B cell (primary cell): Measurements from ENCODE around the gene RSBN1L. TPM values are rescaled to one million over a fixed set of nuclear protein-coding genes. Genes with fewer than 3 reads are reported as not detected.

ENCODE experiments used
- ATAC-seq: fragments of 200-7000 bp; cut with Tn5 transposase; one replicate; pipeline ENCODE4 v1.10.0; 2021; ENCODE audit warnings: low read depth, mild to moderate bottlenecking, moderate number of reproducible peaks, moderate library complexity
- CTCF ChIA-PET: fragments of 350-600 bp; sonication (Branson Sonifier 250); formaldehyde crosslinking; loops from one replicate; lab custom pipeline; 2021; ENCODE audit warnings: antibody characterized with exemption, inconsistent platforms; lab: Charles Lee
- POLR2A ChIA-PET: fragments of 350-600 bp; sonication (Branson Sonifier 250); formaldehyde crosslinking; loops from one replicate; lab custom pipeline; 2021; ENCODE audit warnings: antibody characterized with exemption; lab: Charles Lee
- DNase-seq: peaks from one replicate; pipeline ENCODE4 v3.0.0; 2013
- H2AFZ ChIP-seq: 2 replicates; pipeline ENCODE4 v1.6.1; 2012; ENCODE audit warnings: mild to moderate bottlenecking, low read depth, low read length; ENCODE audit not compliant: insufficient read depth, poor library complexity, severe bottlenecking
- H3K27ac ChIP-seq, 2 donors: 1 replicate in 1 of 2; 2 replicates in 1 of 2; pipeline ENCODE4 v1.5.1; 2012 to 2013; ENCODE audit warnings: low read length in 2 of 2, mild to moderate bottlenecking in 2 of 2, moderate library complexity in 1 of 2
- H3K27me3 ChIP-seq, 4 experiments: fragments of 200-600 bp in 1 of 4; sonication (generic) in 1 of 4; replicated peaks in 1 of 4; 1 replicate in 2 of 4; 2 replicates in 2 of 4; pipeline versions ENCODE4 v1.6.1 to v1.7.0; 2013 to 2016; ENCODE audit warnings: low read length in 3 of 4, mild to moderate bottlenecking in 2 of 4, mixed read lengths in 1 of 4, moderate library complexity in 1 of 4; ENCODE audit not compliant: insufficient read depth in 4 of 4, control insufficient read depth in 3 of 4; ENCODE audit errors: control extremely low read depth in 1 of 4
- H3K36me3 ChIP-seq, 2 experiments: replicated peaks in 1 of 2; 1 replicate in 1 of 2; 2 replicates in 1 of 2; pipeline versions ENCODE4 v1.6.1 to v1.7.1; 2013; ENCODE audit warnings: low read length in 1 of 2; ENCODE audit not compliant: insufficient read depth in 2 of 2, control insufficient read depth in 1 of 2; ENCODE audit errors: control extremely low read depth in 1 of 2, extremely low read depth in 1 of 2
- H3K4me1 ChIP-seq, 2 donors: fragments of 200-600 bp in 1 of 2; sonication (generic) in 1 of 2; 1 replicate in 1 of 2; 2 replicates in 1 of 2; pipeline versions ENCODE4 v1.5.1 to v1.6.1; 2013 to 2017; ENCODE audit warnings: low read length in 2 of 2; ENCODE audit not compliant: control insufficient read depth in 2 of 2, insufficient read depth in 2 of 2
- H3K4me2 ChIP-seq: replicated peaks from 2 replicates; pipeline ENCODE3; 2012; ENCODE audit warnings: mild to moderate bottlenecking, low read depth, low read length; ENCODE audit not compliant: poor library complexity, severe bottlenecking
- H3K4me3 ChIP-seq, 5 experiments: fragments of 200-600 bp in 1 of 5; sonication (generic) in 1 of 5; 1 replicate in 3 of 5; 2 replicates in 2 of 5; pipeline versions ENCODE4 v1.5.1 to v1.7.0; 2011 to 2016; ENCODE audit warnings: low read length in 4 of 5, mild to moderate bottlenecking in 4 of 5, low read depth in 2 of 5, control low read depth in 1 of 5, moderate library complexity in 1 of 5; ENCODE audit not compliant: insufficient read depth in 1 of 5; ENCODE audit errors: control extremely low read depth in 1 of 5, extremely low read depth in 1 of 5
- H3K79me2 ChIP-seq: fragments of 200-600 bp; sonication (generic); one replicate; pipeline ENCODE4 v1.6.0; 2016; ENCODE audit warnings: low read length; ENCODE audit not compliant: control insufficient read depth, insufficient read depth
- H3K9ac ChIP-seq: fragments of 200-600 bp; sonication (generic); 2 replicates; pipeline ENCODE4 v1.6.1; 2017; ENCODE audit warnings: mild to moderate bottlenecking, low read length, moderate library complexity
- H3K9me3 ChIP-seq, 3 donors: one replicate each; pipeline versions ENCODE4 v1.6.1 to v1.7.1; 2013; ENCODE audit warnings: low read length in 2 of 3; ENCODE audit not compliant: control insufficient read depth in 2 of 3, insufficient read depth in 1 of 3; ENCODE audit errors: control extremely low read depth in 1 of 3
- H4K20me1 ChIP-seq: 2 replicates; pipeline ENCODE4 v1.6.0; 2012; ENCODE audit warnings: mild to moderate bottlenecking, low read length; ENCODE audit not compliant: insufficient read depth, control insufficient read depth, poor library complexity, severe bottlenecking
- H3K27ac Mint-ChIP-seq: one replicate; pipeline ENCODE4 v1.8.0; 2021; ENCODE audit warnings: mixed read lengths
- H3K27me3 Mint-ChIP-seq: one replicate; pipeline ENCODE4 v1.8.0; 2021; ENCODE audit warnings: mixed read lengths
- H3K4me1 Mint-ChIP-seq: one replicate; pipeline ENCODE4 v1.8.0; 2021; ENCODE audit warnings: mixed read lengths
- H3K4me3 Mint-ChIP-seq: one replicate; pipeline ENCODE4 v1.8.0; 2021; ENCODE audit warnings: mixed read lengths
- H3K9me3 Mint-ChIP-seq: one replicate; pipeline ENCODE4 v1.8.0; 2022; ENCODE audit warnings: mixed read lengths; ENCODE audit not compliant: insufficient read depth
- CTCF ChIP-seq: fragments of 200-600 bp; IDR thresholded peaks from one replicate; pipeline ENCODE4 v1.8.0; 2022; ENCODE audit warnings: antibody characterized with exemption, mild to moderate bottlenecking
- EZH2 ChIP-seq: IDR thresholded peaks from 2 replicates; pipeline ENCODE4 v1.6.1; 2012; ENCODE audit warnings: borderline replicate concordance, low read depth, mild to moderate bottlenecking, moderate library complexity, low read length; ENCODE audit not compliant: insufficient read depth, poor library complexity, severe bottlenecking
- intact Hi-C: fragments of 100-400 bp; cut with micrococcal nuclease; formaldehyde crosslinking; loops from one replicate; pipeline ENCODE4 v1.10.0; 2022
- polyA plus RNA-seq: library from polyadenylated mRNA; depleted of rRNA; stranded (reverse); fragments of >200 nt; gene quantifications from 2 replicates; pipeline ENCODE4 v1.2.3, GENCODE V29; 2012
- total RNA-seq, 2 donors: library from RNA; stranded (reverse); fragments of 120-200 nt in 1 of 2; gene quantifications; 1 replicate in 1 of 2; 2 replicates in 1 of 2; pipeline versions ENCODE4 v1.2.3 to v1.2.4, GENCODE V29; 2013 to 2022

The RSBN1L gene
- total and polyA plus RNA-seq, 2 donors (not counting 1 experiment from before 2014, with no cell fraction given), result 17.0 to 47.0 TPM

DNA sequence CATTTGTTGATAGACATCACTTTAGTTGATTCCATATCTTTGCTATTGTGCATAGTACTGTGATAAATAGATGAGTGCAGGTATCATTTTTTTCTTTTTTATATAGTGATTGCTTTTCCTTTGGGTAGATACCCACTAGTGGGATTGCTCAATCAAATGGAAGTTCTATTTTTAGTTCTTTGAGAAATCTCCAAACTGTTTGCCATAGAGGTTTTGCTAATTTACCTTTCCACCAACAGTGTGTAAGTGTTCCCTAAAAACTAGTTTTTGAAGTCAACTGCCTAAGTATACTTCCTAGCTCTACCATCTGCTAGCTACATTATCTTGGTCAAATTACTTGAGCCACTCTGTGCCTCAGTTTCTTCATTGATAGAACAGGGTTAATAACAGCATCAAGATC, 31.5 kb upstream of the RSBN1L start:
- no peak overlapping the region for H3K27ac Mint-ChIP-seq
- no peak overlapping the region for H3K4me3 Mint-ChIP-seq
- H3K27me3 Mint-ChIP-seq, result no peaks in the 10 kb centered on the region
- Histone ChIP-seq H3K4me2 (no peak overlapping the region), H3K9me3 (no peaks in the 10 kb centered on the region), H3K27ac (no peak overlapping the region), H3K36me3 (no peaks in the 10 kb centered on the region), H2AFZ (no peak overlapping the region), H3K79me2 (no peaks in the 10 kb centered on the region), H3K4me3 (no peak overlapping the region), H3K27me3 (no peaks in the 10 kb centered on the region), H4K20me1 (no peaks in the 10 kb centered on the region), H3K9ac (no peak overlapping the region), H3K4me1 (no peaks in the 10 kb centered on the region)
- DNase-seq (no peak), ATAC-seq (no peak)
- no peaks in the 10 kb centered on the region for H3K4me1 Mint-ChIP-seq
- CTCF ChIA-PET, result interaction anchor here (1.0 to 1.4 kb wide), 4 partner anchors 11 to 95 kb away, joined by 3 to 6 read pairs (median 4); no protein-coding TSS in a partner anchor
- POLR2A ChIA-PET, result no interaction called here
- intact Hi-C loops, result no loop called here
- H3K9me3 Mint-ChIP-seq, result no peaks in the 10 kb centered on the region
- TF ChIP-seq EZH2 (no peak), CTCF (no peak)

- Histone ChIP-seq H4K20me1 (no peaks in the 10 kb centered on the region), H3K4me3 (no peak overlapping the region), H3K9ac (no peak overlapping the region), H3K9me3 (no peaks in the 10 kb centered on the region), H3K4me1 (no peaks in the 10 kb centered on the region), H2AFZ (no peak overlapping the region), H3K27ac (no peak overlapping the region), H3K4me2 (no peak overlapping the region), H3K79me2 (no peaks in the 10 kb centered on the region), H3K27me3 (no peaks in the 10 kb centered on the region), H3K36me3 (no peaks in the 10 kb centered on the region)
- H3K9me3 Mint-ChIP-seq, result no peaks in the 10 kb centered on the region
- H3K27ac Mint-ChIP-seq, result no peak overlapping the region
- no peak for TF ChIP-seq EZH2
- no peak for TF ChIP-seq CTCF
- no peak for DNase-seq
- no peaks in the 10 kb centered on the region for H3K4me1 Mint-ChIP-seq
- no peaks in the 10 kb centered on the region for H3K27me3 Mint-ChIP-seq
- no peak overlapping the region for H3K4me3 Mint-ChIP-seq
- no peak for ATAC-seq
- CTCF ChIA-PET, result interaction anchor here (1.0 to 1.4 kb wide), 4 partner anchors 12 to 94 kb away, joined by 3 to 6 read pairs (median 4); no protein-coding TSS in a partner anchor
- intact Hi-C loops, result no loop called here
- POLR2A ChIA-PET, result no interaction called here
These were observed 31.1 kb upstream of the RSBN1L start for GRCh38 chr7:77665161-77665560.
